Activated CD8-positive, alpha-beta T cell treated with anti-CD3 and anti-CD28 coated beads for 36 hours (primary cell): ENCODE results near the gene C5orf47. TPM values are rescaled to one million over a fixed set of nuclear protein-coding genes. Genes with fewer than 3 reads are reported as not detected.

Source experiments
- ATAC-seq: fragments of 200-7000 bp; cut with Tn5 transposase; one replicate; pipeline ENCODE4 v1.10.0; 2021; ENCODE audit warnings: mild to moderate bottlenecking, moderate library complexity
- CTCF ChIA-PET: fragments of 350-600 bp; sonication (Branson Sonifier 250); formaldehyde crosslinking; loops from one replicate; lab custom pipeline; 2021; ENCODE audit warnings: antibody characterized with exemption; lab: Charles Lee
- POLR2A ChIA-PET: fragments of 350-600 bp; sonication (Branson Sonifier 250); formaldehyde crosslinking; loops from one replicate; lab custom pipeline; 2021; ENCODE audit warnings: antibody characterized with exemption; lab: Charles Lee
- DNase-seq: peaks from one replicate; pipeline ENCODE4 v3.0.0-alpha.2; 2020
- H3K27ac Mint-ChIP-seq: one replicate; pipeline ENCODE4 v1.8.0; 2021; ENCODE audit warnings: mild to moderate bottlenecking, mixed read lengths
- H3K27me3 Mint-ChIP-seq: one replicate; pipeline ENCODE4 v1.8.0; 2021; ENCODE audit warnings: mixed read lengths
- H3K36me3 Mint-ChIP-seq: one replicate; pipeline ENCODE4 v1.8.0; 2021; ENCODE audit warnings: low read depth, mixed read lengths
- H3K4me1 Mint-ChIP-seq: one replicate; pipeline ENCODE4 v1.8.0; 2021; ENCODE audit warnings: low read depth, mixed read lengths
- H3K4me3 Mint-ChIP-seq: one replicate; pipeline ENCODE4 v1.8.0; 2021; ENCODE audit warnings: mild to moderate bottlenecking, moderate library complexity, mixed read lengths
- H3K9me3 Mint-ChIP-seq: one replicate; pipeline ENCODE4 v1.8.0; 2021; ENCODE audit warnings: mixed read lengths
- CTCF ChIP-seq: fragments of 200-600 bp; IDR thresholded peaks from one replicate; pipeline ENCODE4 v1.8.0; 2022; ENCODE audit warnings: antibody characterized with exemption, mild to moderate bottlenecking
- intact Hi-C: fragments of 100-400 bp; cut with micrococcal nuclease; formaldehyde crosslinking; loops from one replicate; pipeline ENCODE4 v1.10.0; 2022
- total RNA-seq, 2 experiments: library from RNA; stranded (reverse); gene quantifications; one replicate each; pipeline ENCODE4 v1.2.3, GENCODE V29; 2021

The C5orf47 gene
- total RNA-seq, 2 experiments from 2014 or later = not detected

- intact Hi-C loops = no loop called here
- Mint-ChIP-seq H3K4me1 (peaks cover 15% of the 10 kb centered on the region), H3K4me3 (no peak overlapping the region), H3K9me3 (no peaks in the 10 kb centered on the region), H3K27ac (no peak overlapping the region), H3K36me3 (no peaks in the 10 kb centered on the region), H3K27me3 (no peaks in the 10 kb centered on the region)
- DNase-seq = no peak
- ChIA-PET CTCF (interaction anchor here (1.2 to 1.4 kb wide), 3 partner anchors 43 to 352 kb away, joined by 3 to 4 read pairs (median 4); no protein-coding TSS in a partner anchor), POLR2A (no interaction called here)
- no peak for ATAC-seq
- no peak for TF ChIP-seq CTCF
These were observed 20.7 kb upstream of the C5orf47 start for GRCh38 chr5:173968154-173968797.

DNA sequence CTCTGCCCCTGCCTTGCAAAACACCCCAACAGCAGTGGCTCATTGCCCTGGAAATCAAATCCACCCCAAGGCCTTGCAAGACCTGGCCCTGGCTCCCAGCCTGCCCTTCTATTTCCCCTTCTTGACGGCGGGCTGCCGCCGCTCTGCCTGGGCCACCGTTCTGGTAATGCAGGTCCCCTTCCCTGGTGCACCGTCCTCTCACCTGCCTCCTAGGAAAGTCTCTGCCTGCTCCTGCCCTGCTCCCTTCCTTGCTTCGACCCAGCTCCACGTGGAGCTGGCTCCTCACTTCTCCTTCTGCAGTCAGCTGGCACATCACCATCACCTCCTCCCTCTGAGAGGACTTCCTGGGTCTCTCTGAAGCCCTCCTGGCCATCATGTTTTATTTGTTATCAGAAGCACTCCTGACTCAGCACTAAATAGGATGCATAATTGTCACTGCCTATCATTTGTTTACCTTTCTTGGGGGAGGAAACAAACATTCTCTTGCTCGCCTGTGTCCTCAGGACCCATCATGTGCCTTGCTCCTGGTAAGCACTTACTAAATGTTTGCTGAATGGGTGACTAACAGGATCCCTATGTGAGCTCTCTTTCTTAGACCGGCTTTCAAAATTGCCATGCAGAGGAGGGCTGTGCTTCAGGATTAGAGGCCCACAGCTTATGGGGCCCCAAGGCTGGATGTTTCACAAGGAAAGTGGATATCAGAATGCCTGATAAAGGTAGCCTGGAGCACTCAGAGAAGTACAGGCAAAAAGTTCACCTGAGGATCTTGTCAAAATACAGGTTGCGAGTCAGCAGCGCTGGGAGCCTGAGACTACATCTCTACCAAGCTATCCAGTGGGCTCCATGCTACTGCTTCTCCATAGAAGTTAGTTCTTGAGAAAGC lies 19.6 kb upstream of the C5orf47 start:
- intact Hi-C loops = no loop called here
- H3K27ac Mint-ChIP-seq = no peak overlapping the region
- CTCF ChIA-PET = interaction anchor here (1.2 to 1.3 kb wide), 2 partner anchors 89 to 354 kb away, joined by 3 to 4 read pairs; no protein-coding TSS in a partner anchor
- H3K4me1 Mint-ChIP-seq = peaks cover 8% of the 10 kb centered on the region
- H3K4me3 Mint-ChIP-seq = no peak overlapping the region
- ATAC-seq = no peak
- no peaks in the 10 kb centered on the region for H3K36me3 Mint-ChIP-seq
- TF ChIP-seq CTCF = no peak
- H3K9me3 Mint-ChIP-seq = no peaks in the 10 kb centered on the region
- POLR2A ChIA-PET = interaction anchor here (1.2 kb wide), 1 partner anchor 354 kb away, joined by 3 read pairs; the partner anchor contains the start of gene BOD1
- no peak for DNase-seq
- H3K27me3 Mint-ChIP-seq = peaks cover 4% of the 10 kb centered on the region

GRCh38 chr5:173970878-173971650 lies 17.9 kb upstream of the C5orf47 start:
- CTCF ChIA-PET = interaction anchor here (1.3 to 5.5 kb wide), 4 partner anchors 9 to 353 kb away, joined by 3 to 93 read pairs (median 14); partner anchors contain the start of gene BOD1

More at GRCh38 chr5:173970878-173971650, 17.9 kb upstream of the C5orf47 start:
- POLR2A ChIA-PET = interaction anchor here (0.8 to 0.9 kb wide), 2 partner anchors 12 to 14 kb away, joined by 3 read pairs; no protein-coding TSS in a partner anchor
- Mint-ChIP-seq H3K36me3 (no peaks in the 10 kb centered on the region), H3K27me3 (peaks cover 6% of the 10 kb centered on the region), H3K9me3 (no peaks in the 10 kb centered on the region), H3K4me1 (no peaks in the 10 kb centered on the region), H3K4me3 (no peak overlapping the region), H3K27ac (no peak overlapping the region)
- ATAC-seq (no peak), DNase-seq (no peak)
- intact Hi-C loops = no loop called here
- peak; percentile 18 for TF ChIP-seq CTCF
